H7 (cell line): ENCODE data around the gene TMEM30A. TPM values are rescaled to one million over a fixed set of nuclear protein-coding genes. Genes with fewer than 3 reads are reported as not detected.

ENCODE experiments used
- DNase-seq: peaks from one replicate; pipeline ENCODE4 v3.0.0; 2012
- H3K27me3 ChIP-seq: 2 replicates; pipeline ENCODE4 v1.6.0; 2011; ENCODE audit warnings: mild to moderate bottlenecking, low read length; ENCODE audit not compliant: control insufficient read depth, insufficient read depth
- H3K36me3 ChIP-seq: replicated peaks from 2 replicates; pipeline ENCODE4 v1.5.1; 2011; ENCODE audit warnings: low read length; ENCODE audit not compliant: control insufficient read depth, insufficient read depth
- H3K4me3 ChIP-seq: 2 replicates; pipeline ENCODE4 v1.5.1; 2011; ENCODE audit warnings: low read depth, mild to moderate bottlenecking, control low read depth, low read length, moderate library complexity; ENCODE audit not compliant: insufficient read depth
- total RNA-seq: library from RNA; depleted of rRNA; stranded (reverse); fragments of >200 nt; shearing (Covaris generic); gene quantifications from 2 replicates; pipeline ENCODE4 v1.2.3, GENCODE V29; 2014; rRNA removed

Gene TMEM30A
- total RNA-seq, 1 experiment from 2014 or later: 33.0 TPM

- H3K27me3 ChIP-seq: peaks cover 71% of the 10 kb centered on the region
- peak; percentile 42 for DNase-seq
Measured at GRCh38 chr6:75206576-75207342, 77.8 kb downstream of the TMEM30A start.

GRCh38 chr6:75205776-75206575 lies 78.6 kb downstream of the TMEM30A start, which contains the start of gene COL12A1:
Gene COL12A1, minus strand, starts transcription at chr6:75206053. Its CDS starts 3,261 bp downstream, at chr6:75202792.
- peaks cover 78% of the 10 kb centered on the region for H3K27me3 ChIP-seq
- DNase-seq: peak; percentile 85
- H3K4me3 ChIP-seq: peak within 1 kb of the TSS; percentile 61
- no peaks in the 10 kb centered on the region for H3K36me3 ChIP-seq

More at GRCh38 chr6:75206576-75207342, 77.8 kb downstream of the TMEM30A start:
- H3K4me3 ChIP-seq: peak overlapping the region; percentile 61
- no peaks in the 10 kb centered on the region for H3K36me3 ChIP-seq

- Histone ChIP-seq H3K27me3 (peaks cover 81% of the 10 kb centered on the region), H3K36me3 (no peaks in the 10 kb centered on the region), H3K4me3 (peak overlapping the region; percentile 61)
- DNase-seq: peak; percentile 70
Measured at GRCh38 chr6:75204959-75205775, 79.4 kb downstream of the TMEM30A start.

DNA sequence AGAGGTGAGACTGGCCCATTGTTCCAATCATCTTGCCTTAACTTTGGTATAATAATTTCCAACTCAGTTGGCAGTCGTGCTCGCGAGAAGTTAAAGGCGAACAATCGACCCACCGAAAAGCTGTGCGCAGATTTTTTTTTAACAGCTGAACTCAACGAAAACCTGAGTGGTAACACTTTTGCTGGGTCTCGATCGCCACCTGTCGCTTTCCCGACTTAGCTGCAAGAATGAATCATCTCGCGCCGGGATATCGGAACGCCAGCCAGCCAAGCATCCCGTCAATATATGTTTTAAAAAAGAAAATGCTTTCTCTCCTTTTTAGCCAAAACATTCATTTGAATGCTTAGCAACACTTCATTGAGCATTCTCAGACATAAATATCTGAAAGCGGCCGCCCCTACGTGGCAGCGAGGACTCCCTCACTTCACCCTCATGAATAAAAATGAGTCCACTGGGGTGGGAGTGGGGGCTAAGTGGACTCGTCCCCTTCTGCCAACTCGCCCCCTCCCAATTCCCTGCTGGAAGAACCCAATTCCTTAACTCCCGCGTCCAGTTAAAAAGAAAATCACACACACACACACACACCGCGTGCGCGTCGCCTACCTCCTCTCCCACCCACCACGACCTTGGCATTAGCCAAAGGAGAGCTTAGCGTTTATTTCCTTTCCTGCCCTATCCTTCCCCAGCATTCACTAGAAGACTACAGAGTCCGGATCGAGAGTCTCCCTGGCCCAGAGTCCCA lies 80.2 kb downstream of the TMEM30A start:
- H3K27me3 ChIP-seq: peaks cover 81% of the 10 kb centered on the region

GRCh38 chr6:75203721-75204120 lies 80.9 kb downstream of the TMEM30A start:
- Histone ChIP-seq H3K27me3 (peaks cover 80% of the 10 kb centered on the region), H3K36me3 (no peaks in the 10 kb centered on the region), H3K4me3 (no peak overlapping the region)
- no peak for DNase-seq

More for the DNA sequence above, 80.2 kb downstream of the TMEM30A start:
- H3K4me3 ChIP-seq: peak overlapping the region; percentile 61
- peak; percentile 75 for DNase-seq
- H3K36me3 ChIP-seq: no peaks in the 10 kb centered on the region

Other genes with a start within 250 kb of the TMEM30A start
- gene COL12A1, start 78.7 kb downstream of the TMEM30A start, total RNA-seq: 0.63 and 1.9 TPM in 2 replicates
- 282 and 292 TPM in 2 replicates for gene COX7A2, start 41.0 kb downstream of the TMEM30A start, total RNA-seq
- 1.4 and 1.6 TPM in 2 replicates for gene FILIP1, start 209.0 kb upstream of the TMEM30A start, total RNA-seq